WTC11 (cell line): ENCODE measurements around the gene P3H1. TPM values are rescaled to one million over a fixed set of nuclear protein-coding genes. Genes with fewer than 3 reads are reported as not detected.

ENCODE experiments used
- ATAC-seq: fragments of 200-7000 bp; cut with Tn5 transposase; 2 replicates; pipeline ENCODE4 v1.10.0; 2021; ENCODE audit warnings: mild to moderate bottlenecking, moderate library complexity
- CTCF ChIA-PET: fragments of 300-600 bp; sonication (Branson Sonifier 250); formaldehyde crosslinking; loops from one replicate; lab custom pipeline; 2021; ENCODE audit warnings: antibody characterized with exemption; lab: Charles Lee
- POLR2A ChIA-PET: fragments of 350-600 bp; sonication (Branson Sonifier 250); formaldehyde crosslinking; loops from one replicate; lab custom pipeline; 2021; ENCODE audit warnings: antibody characterized with exemption; lab: Charles Lee
- DNase-seq: peaks from one replicate; pipeline ENCODE4 v3.0.0; 2021; ENCODE audit warnings: low spot score
- H3K27ac Mint-ChIP-seq: 2 replicates; pipeline ENCODE4 v1.8.0; 2021; ENCODE audit warnings: mixed read lengths
- H3K27me3 Mint-ChIP-seq: 2 replicates; pipeline ENCODE4 v1.8.0; 2021; ENCODE audit warnings: low read depth, mild to moderate bottlenecking, moderate library complexity, mixed read lengths
- H3K36me3 Mint-ChIP-seq: 2 replicates; pipeline ENCODE4 v1.8.0; 2021; ENCODE audit warnings: mixed read lengths
- H3K4me1 Mint-ChIP-seq: 2 replicates; pipeline ENCODE4 v1.8.0; 2022; ENCODE audit warnings: mixed read lengths
- H3K4me3 Mint-ChIP-seq: 2 replicates; pipeline ENCODE4 v1.8.0; 2021; ENCODE audit warnings: mild to moderate bottlenecking, moderate library complexity, mixed read lengths
- H3K9me3 Mint-ChIP-seq: 2 replicates; pipeline ENCODE4 v1.8.0; 2021; ENCODE audit warnings: mixed read lengths
- ATF3 ChIP-seq: sonication (generic); formaldehyde crosslinking; conservative IDR thresholded peaks from 2 replicates; pipeline ENCODE4 v1.8.1; 2022; ENCODE audit warnings: mild to moderate bottlenecking, missing genetic modification reagents
- ATF6 ChIP-seq: sonication (generic); formaldehyde crosslinking; IDR thresholded peaks from 2 replicates; pipeline ENCODE4 v1.8.1; 2023; ENCODE audit warnings: mild to moderate bottlenecking, missing genetic modification reagents
- CDX4 ChIP-seq: fragments of 250-450 bp; sonication (Bioruptor Pico); IDR thresholded peaks from 2 replicates; pipeline ENCODE4 v1.9.0; 2021; ENCODE audit warnings: moderate library complexity, mild to moderate bottlenecking, inconsistent platforms, borderline replicate concordance
- ESRRA ChIP-seq: sonication (generic); formaldehyde crosslinking; IDR thresholded peaks from 2 replicates; pipeline ENCODE4 v1.8.1; 2022; ENCODE audit warnings: mild to moderate bottlenecking, missing genetic modification reagents, borderline replicate concordance
- FOXP1 ChIP-seq: sonication (generic); formaldehyde crosslinking; IDR thresholded peaks from 2 replicates; pipeline ENCODE4 v1.8.0; 2022; ENCODE audit warnings: missing genetic modification reagents, mild to moderate bottlenecking, moderate library complexity, borderline replicate concordance
- FOXP4 ChIP-seq: sonication (generic); formaldehyde crosslinking; IDR thresholded peaks from 2 replicates; pipeline ENCODE4 v1.8.0; 2022; ENCODE audit warnings: mild to moderate bottlenecking, missing genetic modification reagents
- HMGA2 ChIP-seq: fragments of 250-450 bp; sonication (Bioruptor Pico); IDR thresholded peaks from 2 replicates; pipeline ENCODE4 v1.4.0; 2021; ENCODE audit warnings: mild to moderate bottlenecking, moderate library complexity
- JAZF1 ChIP-seq: fragments of 250-450 bp; sonication (Bioruptor Pico); IDR thresholded peaks from 2 replicates; pipeline ENCODE4 v1.9.0; 2021; ENCODE audit warnings: moderate library complexity, mild to moderate bottlenecking, inconsistent platforms
- JUN ChIP-seq: sonication (generic); formaldehyde crosslinking; IDR thresholded peaks from 2 replicates; pipeline ENCODE4 v1.8.0; 2023; ENCODE audit warnings: mild to moderate bottlenecking, missing genetic modification reagents
- MXD4 ChIP-seq: fragments of 250-450 bp; sonication (Bioruptor Pico); IDR thresholded peaks from 2 replicates; pipeline ENCODE4 v1.8.0; 2021; ENCODE audit warnings: mild to moderate bottlenecking, moderate library complexity, borderline replicate concordance
- MYBL2 ChIP-seq: sonication (generic); formaldehyde crosslinking; IDR thresholded peaks from 2 replicates; pipeline ENCODE4 v1.8.1; 2023; ENCODE audit warnings: mild to moderate bottlenecking, moderate library complexity, missing genetic modification reagents
- NFE2L1 ChIP-seq: sonication (generic); formaldehyde crosslinking; IDR thresholded peaks from 2 replicates; pipeline ENCODE4 v1.8.1; 2023; ENCODE audit warnings: missing genetic modification reagents
- NR3C1 ChIP-seq: sonication (generic); formaldehyde crosslinking; conservative IDR thresholded peaks from 2 replicates; pipeline ENCODE4 v1.8.1; 2023; ENCODE audit warnings: low read depth, mild to moderate bottlenecking, missing genetic modification reagents
- RELA ChIP-seq: sonication (generic); formaldehyde crosslinking; IDR thresholded peaks from 2 replicates; pipeline ENCODE4 v1.8.1; 2022; ENCODE audit warnings: missing genetic modification reagents, mild to moderate bottlenecking, borderline replicate concordance
- TP53 ChIP-seq: sonication (generic); formaldehyde crosslinking; IDR thresholded peaks from 2 replicates; pipeline ENCODE4 v1.8.1; 2023; ENCODE audit warnings: mild to moderate bottlenecking, missing genetic modification reagents
- ZMAT4 ChIP-seq: fragments of 250-450 bp; sonication (Bioruptor Pico); IDR thresholded peaks from 2 replicates; pipeline ENCODE4 v1.9.0; 2021; ENCODE audit warnings: mild to moderate bottlenecking
- ZNF138 ChIP-seq: sonication (generic); formaldehyde crosslinking; conservative IDR thresholded peaks from 2 replicates; pipeline ENCODE4 v1.8.1; 2022; ENCODE audit warnings: mild to moderate bottlenecking, moderate library complexity, missing genetic modification reagents
- ZNF416 ChIP-seq: fragments of 250-450 bp; sonication (Bioruptor Pico); IDR thresholded peaks from 2 replicates; pipeline ENCODE4 v1.9.0; 2021; ENCODE audit warnings: mild to moderate bottlenecking, inconsistent platforms
- ZNF423 ChIP-seq: fragments of 250-450 bp; sonication (Bioruptor Pico); IDR thresholded peaks from 2 replicates; pipeline ENCODE4 v2.1.2; 2022; ENCODE audit warnings: mild to moderate bottlenecking, moderate library complexity
- total RNA-seq: library from RNA; stranded (reverse); gene quantifications from 3 replicates; pipeline ENCODE4 v1.2.3, GENCODE V29; 2021

P3H1 gene
- total RNA-seq, 1 experiment from 2014 or later, result 95.1 TPM

GRCh38 chr1:42745851-42746250 lies 21.0 kb downstream of the P3H1 start (continued):
- no peak for TF ChIP-seq ESRRA (CRISPR knock-in tag)
- TF ChIP-seq FOXP4, result no peak
- TF ChIP-seq MXD4 (CRISPR knock-in tag), result no peak
- no peak for TF ChIP-seq ZMAT4 (CRISPR knock-in tag)
- TF ChIP-seq JAZF1 (CRISPR knock-in tag), result no peak
- no peak for TF ChIP-seq NFE2L1 (CRISPR knock-in tag)
- TF ChIP-seq ZNF416 (CRISPR knock-in tag), result no peak
- no peak for TF ChIP-seq RELA (CRISPR knock-in tag)

GRCh38 chr1:42744148-42744413 lies 22.7 kb downstream of the P3H1 start:
- no peaks in the 10 kb centered on the region for H3K27me3 Mint-ChIP-seq
- ChIA-PET POLR2A (no interaction called here), CTCF (no interaction called here)
- no peak for DNase-seq
- H3K4me3 Mint-ChIP-seq, result no peak overlapping the region
- H3K36me3 Mint-ChIP-seq, result peaks cover 20% of the 10 kb centered on the region
- no peak for TF ChIP-seq JUN
- TF ChIP-seq CDX4 (CRISPR knock-in tag), result no peak
- TF ChIP-seq ZNF138, result no peak
- TF ChIP-seq TP53 (CRISPR knock-in tag), result no peak
- no peak for TF ChIP-seq ATF6
- TF ChIP-seq NFE2L1 (CRISPR knock-in tag), result no peak
- no peak for TF ChIP-seq FOXP1 (CRISPR knock-in tag)
- TF ChIP-seq MYBL2 (CRISPR knock-in tag), result no peak
- TF ChIP-seq ATF3, result no peak
- TF ChIP-seq HMGA2 (CRISPR knock-in tag), result no peak
- no peak for TF ChIP-seq FOXP4
- TF ChIP-seq NR3C1 (CRISPR knock-in tag), result no peak
- TF ChIP-seq ZNF423 (CRISPR knock-in tag), result no peak
- H3K4me1 Mint-ChIP-seq, result peaks cover 40% of the 10 kb centered on the region
- H3K9me3 Mint-ChIP-seq, result no peaks in the 10 kb centered on the region
- no peak for ATAC-seq
- H3K27ac Mint-ChIP-seq, result no peak overlapping the region
